Retinal pigment epithelial cell (primary cell): ENCODE data around the gene ASCL5.

ENCODE experiments used
- DNase-seq: peaks from one replicate; pipeline ENCODE4 v3.0.0-alpha.2; 2010; ENCODE audit warnings: low read depth
- H3K4me3 ChIP-seq: 2 replicates; pipeline ENCODE4 v1.5.1; 2011; ENCODE audit warnings: mild to moderate bottlenecking, low read length, control low read depth, moderate library complexity
- CTCF ChIP-seq: conservative IDR thresholded peaks from 2 replicates; pipeline ENCODE4 v1.5.1; 2011; ENCODE audit warnings: low read depth, low read length, control low read depth, inconsistent platforms

Gene ASCL5

GRCh38 chr1:201123866-201124265 is 3.1 kb downstream of the ASCL5 start:
- TF ChIP-seq CTCF, result no peak
- H3K4me3 ChIP-seq, result no peak overlapping the region
- DNase-seq, result no peak

GRCh38 chr1:201122321-201122957 is 4.5 kb downstream of the ASCL5 start:
- DNase-seq, result no peak
- H3K4me3 ChIP-seq, result no peak overlapping the region
- TF ChIP-seq CTCF, result no peak

- peak; percentile 84 for TF ChIP-seq CTCF
- no peak for DNase-seq
- no peak overlapping the region for H3K4me3 ChIP-seq
Observed at GRCh38 chr1:201119206-201120197, 7.5 kb downstream of the ASCL5 start.

GRCh38 chr1:201116091-201116490 is 10.9 kb downstream of the ASCL5 start:
- DNase-seq, result no peak
- no peak overlapping the region for H3K4me3 ChIP-seq
- no peak for TF ChIP-seq CTCF

GRCh38 chr1:201115390-201115937 is 11.5 kb downstream of the ASCL5 start:
- TF ChIP-seq CTCF, result no peak
- no peak for DNase-seq
- no peak overlapping the region for H3K4me3 ChIP-seq

GRCh38 chr1:201114245-201115131 is 12.5 kb downstream of the ASCL5 start:
- peak overlapping the region; percentile 66 for H3K4me3 ChIP-seq
- TF ChIP-seq CTCF, result peak; percentile 90
- DNase-seq, result peak; percentile 75
